Measurements from ENCODE around the gene ESPNL.

GRCh38 chr2:238121511-238122286, 21.6 kb downstream of the ESPNL start:
- TF ChIP-seq CTCF (IDR thresholded peaks at IDR 0.05), result no peak
- no peak for TF ChIP-seq POLR2A (IDR thresholded peaks at IDR 0.05)

Data from lower leg skin (tissue), 3 donors.